Right ventricle myocardium inferior (tissue), 1 donor: ENCODE data around the gene RAD51B. TPM values are rescaled to one million over a fixed set of nuclear protein-coding genes. Genes with fewer than 3 reads are reported as not detected.
"Not testable (repeated sequence)": the region's sequence is repeated elsewhere in the genome, so short reads cannot be mapped to it uniquely, and the experiment has no call there.

ENCODE experiments used
- ATAC-seq: fragments of 200-7000 bp; cut with Tn5 transposase; one replicate; pipeline ENCODE4 v1.9.1; 2020; ENCODE audit warnings: mild to moderate bottlenecking, moderate library complexity
- DNase-seq: peaks from one replicate; pipeline ENCODE4 v3.0.0; 2021; ENCODE audit errors: missing footprints
- intact Hi-C: fragments of 100-400 bp; cut with DNase I; formaldehyde crosslinking; loops from one replicate; pipeline ENCODE4 v1.11.0; 2022
- total RNA-seq: library from RNA; stranded (reverse); fragmentation: NEBNext Ultra II Directional; extraction: Animal tissue kit (Norgen Biotek cat#: 25700); gene quantifications from one replicate; pipeline ENCODE4 v1.2.1, GENCODE V29; 2021
- donor health status: DM: no; HTN: yes; CAD: no; lungs with severe emphysema.

Gene RAD51B
- total RNA-seq, 1 donor from 2014 or later: 4.1 TPM

- intact Hi-C loops, DNase-seq, ATAC-seq: not testable (repeated sequence)
Measured at GRCh38 chr14:68763843-68764242, 944.3 kb downstream of the RAD51B start.

GRCh38 chr14:68766299-68767247 is 947.0 kb downstream of the RAD51B start:
- DNase-seq: no peak

GRCh38 chr14:68767248-68767645 is 947.7 kb downstream of the RAD51B start:
- ATAC-seq (no peak), DNase-seq (no peak)
- intact Hi-C loops: no loop called here

More at GRCh38 chr14:68766299-68767247, 947.0 kb downstream of the RAD51B start:
- no peak for ATAC-seq
- intact Hi-C loops: no loop called here

GRCh38 chr14:68768316-68768715 is 948.7 kb downstream of the RAD51B start:
- ATAC-seq (no peak), DNase-seq (no peak)
- intact Hi-C loops: no loop called here

GRCh38 chr14:68770051-68770450 is 950.5 kb downstream of the RAD51B start:
- ATAC-seq: no peak
- intact Hi-C loops: no loop called here
- no peak for DNase-seq

GRCh38 chr14:68770553-68771286 is 951.1 kb downstream of the RAD51B start:
- DNase-seq: no peak

GRCh38 chr14:68771631-68772030 is 952.1 kb downstream of the RAD51B start:
- ATAC-seq (peak; percentile 67), DNase-seq (no peak)
- intact Hi-C loops: no loop called here

More at GRCh38 chr14:68770553-68771286, 951.1 kb downstream of the RAD51B start:
- intact Hi-C loops: no loop called here
- no peak for ATAC-seq

- no peak for ATAC-seq
- intact Hi-C loops: no loop called here
- no peak for DNase-seq
Measured at GRCh38 chr14:68772761-68773381, 953.3 kb downstream of the RAD51B start.

GRCh38 chr14:68774771-68775613 is 955.4 kb downstream of the RAD51B start:
- ATAC-seq (no peak), DNase-seq (no peak)
- intact Hi-C loops: no loop called here

- ATAC-seq (no peak), DNase-seq (no peak)
- intact Hi-C loops: no loop called here
Measured at GRCh38 chr14:68775614-68776126, 956.1 kb downstream of the RAD51B start.

GRCh38 chr14:68777644-68778043 is 958.1 kb downstream of the RAD51B start:
- intact Hi-C loops: no loop called here
- ATAC-seq (no peak), DNase-seq (no peak)

Other genes with a start within 250 kb of the RAD51B start
- 11.8 TPM for gene PIGH, start 219.5 kb upstream of the RAD51B start, total RNA-seq
- gene ARG2, start 199.9 kb upstream of the RAD51B start, total RNA-seq: 1.3 TPM
- gene VTI1B, start 145.1 kb upstream of the RAD51B start, total RNA-seq: 114 TPM
- gene RDH11, start 124.0 kb upstream of the RAD51B start, total RNA-seq: 14.3 TPM
- not detected for gene RDH12, start 117.9 kb upstream of the RAD51B start, total RNA-seq
- gene ZFYVE26, start 3.2 kb upstream of the RAD51B start, total RNA-seq: 14.1 TPM